MM.1S (cell line): ENCODE data around the gene ZRANB1.

Source experiments
- DNase-seq: peaks from one replicate; pipeline ENCODE4 v3.0.0-alpha.2; 2015
- H2AFZ ChIP-seq: fragments of 300-600 bp; sonication (generic); 2 replicates; pipeline ENCODE4 v1.6.0; 2016; ENCODE audit warnings: antibody characterized with exemption, low read length
- H3F3A ChIP-seq: fragments of 300-600 bp; sonication (generic); 2 replicates; pipeline ENCODE4 v1.6.1; 2016; ENCODE audit warnings: mild to moderate bottlenecking, antibody characterized with exemption, low read length, moderate library complexity, mixed read lengths; ENCODE audit not compliant: insufficient read depth
- H3K27ac ChIP-seq: fragments of 300-600 bp; sonication (generic); 2 replicates; pipeline ENCODE4 v1.5.1; 2016; ENCODE audit warnings: mild to moderate bottlenecking, low read length
- H3K27me3 ChIP-seq: fragments of 300-600 bp; sonication (generic); replicated peaks from 2 replicates; pipeline ENCODE4 v1.6.0; 2016; ENCODE audit warnings: low read length; ENCODE audit not compliant: insufficient read depth
- H3K36me3 ChIP-seq: fragments of 300-600 bp; sonication (generic); replicated peaks from 2 replicates; pipeline ENCODE4 v1.6.1; 2016; ENCODE audit warnings: mild to moderate bottlenecking, low read length, mixed read lengths; ENCODE audit not compliant: insufficient read depth
- H3K4me1 ChIP-seq: fragments of 300-600 bp; sonication (generic); 2 replicates; pipeline ENCODE4 v1.6.1; 2016; ENCODE audit warnings: low read length, mixed read lengths
- H3K4me2 ChIP-seq: fragments of 300-600 bp; sonication (generic); 2 replicates; pipeline ENCODE4 v1.6.0; 2016; ENCODE audit warnings: low read depth, low read length
- H3K4me3 ChIP-seq: fragments of 300-600 bp; sonication (generic); 2 replicates; pipeline ENCODE4 v1.5.1; 2016; ENCODE audit warnings: low read length, mixed read lengths
- H3K79me2 ChIP-seq: fragments of 300-600 bp; sonication (generic); 2 replicates; pipeline ENCODE4 v1.6.1; 2016; ENCODE audit warnings: mixed run types, low read length, mixed read lengths
- H3K9ac ChIP-seq: fragments of 300-600 bp; sonication (generic); 2 replicates; pipeline ENCODE4 v1.6.1; 2016; ENCODE audit warnings: low read length, mixed read lengths
- H3K9me2 ChIP-seq: fragments of 300-600 bp; sonication (generic); replicated peaks from 2 replicates; pipeline ENCODE4 v1.6.1; 2016; ENCODE audit warnings: mild to moderate bottlenecking, low read length, mixed read lengths; ENCODE audit not compliant: insufficient read depth
- H3K9me3 ChIP-seq: fragments of 300-600 bp; sonication (generic); replicated peaks from 2 replicates; pipeline ENCODE4 v1.6.1; 2016; ENCODE audit warnings: mild to moderate bottlenecking, low read length, mixed read lengths; ENCODE audit not compliant: insufficient read depth
- H4K20me1 ChIP-seq: fragments of 300-600 bp; sonication (generic); 2 replicates; pipeline ENCODE4 v1.6.1; 2016; ENCODE audit warnings: mild to moderate bottlenecking, low read length, moderate library complexity, mixed read lengths; ENCODE audit not compliant: insufficient read depth
- EZH2 ChIP-seq: fragments of 300-600 bp; sonication (generic); optimal IDR thresholded peaks from 2 replicates; pipeline ENCODE3; 2017; ENCODE audit warnings: low read depth, mild to moderate bottlenecking, antibody characterized with exemption, low read length, mixed read lengths
- EZH2phosphoT487 ChIP-seq: fragments of 300-600 bp; sonication (generic); IDR thresholded peaks from 2 replicates; pipeline ENCODE4 v1.6.1; 2018; ENCODE audit warnings: antibody characterized with exemption, low read length
- TF ChIP-seq, protein P1 (sequence below): fragments of 300-600 bp; sonication (generic); IDR thresholded peaks from 2 replicates; pipeline ENCODE4 v1.5.1; 2016; ENCODE audit warnings: antibody characterized with exemption, low read length, mixed read lengths

The ZRANB1 gene

DNA sequence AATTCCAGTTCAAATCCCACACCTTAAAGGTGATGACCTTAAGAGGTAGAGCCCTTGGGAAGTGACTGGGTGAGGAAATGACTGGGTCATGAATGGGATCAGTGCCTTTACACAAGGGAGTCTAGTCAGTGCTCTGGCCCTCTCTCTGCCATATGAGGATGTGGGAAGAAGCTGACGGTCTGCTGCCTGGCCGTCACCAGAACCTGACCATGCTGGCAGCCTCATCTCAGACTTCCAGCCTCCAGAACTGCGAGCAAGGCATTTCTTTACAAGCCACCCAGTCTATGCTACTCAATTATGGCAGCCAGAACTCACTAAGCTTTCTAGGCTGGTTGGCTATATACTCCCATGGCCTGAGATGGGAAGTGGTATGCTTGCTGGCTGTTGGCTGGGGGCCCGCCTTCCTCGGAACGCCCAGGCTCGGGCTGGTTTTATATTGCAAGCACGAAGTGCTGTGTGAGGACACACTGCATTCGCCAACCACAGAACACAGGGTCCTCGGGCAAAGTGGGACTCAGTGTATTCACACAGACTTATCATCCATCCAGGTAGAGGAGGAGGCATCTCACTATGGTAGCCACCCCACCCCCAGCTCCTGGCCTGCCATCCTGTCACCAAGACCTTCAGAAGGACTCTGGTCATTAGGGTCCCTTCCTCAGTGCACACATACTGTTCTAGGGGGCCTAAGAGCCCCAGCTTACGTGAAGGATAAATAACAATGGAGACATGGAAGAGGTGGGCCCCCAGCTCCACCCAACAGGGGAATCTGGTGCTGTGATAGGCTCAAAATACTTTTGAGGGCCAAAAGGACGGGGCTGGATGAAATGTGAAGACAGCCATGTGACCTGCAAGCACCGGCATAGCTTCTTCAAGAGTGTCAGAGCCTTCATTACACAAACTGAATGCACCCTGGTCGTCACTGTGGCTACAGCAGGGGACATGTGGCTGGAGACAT is 49.0 kb downstream of the ZRANB1 start:
- Histone ChIP-seq H3K27ac (no peak overlapping the region), H3K9me2 (no peaks in the 10 kb centered on the region), H3K79me2 (no peaks in the 10 kb centered on the region), H3K4me1 (peaks cover 15% of the 10 kb centered on the region), H2AFZ (no peak overlapping the region), H4K20me1 (no peaks in the 10 kb centered on the region), H3K4me3 (no peak overlapping the region), H3K9me3 (no peaks in the 10 kb centered on the region), H3K9ac (no peak overlapping the region), H3K36me3 (no peaks in the 10 kb centered on the region), H3F3A (peaks cover 16% of the 10 kb centered on the region; the same call in 1 of the 2 replicates), H3K27me3 (no peaks in the 10 kb centered on the region), H3K4me2 (no peak overlapping the region)
- TF ChIP-seq EZH2 (no peak), EZH2phosphoT487 (no peak)
- TF ChIP-seq, protein P1, sequence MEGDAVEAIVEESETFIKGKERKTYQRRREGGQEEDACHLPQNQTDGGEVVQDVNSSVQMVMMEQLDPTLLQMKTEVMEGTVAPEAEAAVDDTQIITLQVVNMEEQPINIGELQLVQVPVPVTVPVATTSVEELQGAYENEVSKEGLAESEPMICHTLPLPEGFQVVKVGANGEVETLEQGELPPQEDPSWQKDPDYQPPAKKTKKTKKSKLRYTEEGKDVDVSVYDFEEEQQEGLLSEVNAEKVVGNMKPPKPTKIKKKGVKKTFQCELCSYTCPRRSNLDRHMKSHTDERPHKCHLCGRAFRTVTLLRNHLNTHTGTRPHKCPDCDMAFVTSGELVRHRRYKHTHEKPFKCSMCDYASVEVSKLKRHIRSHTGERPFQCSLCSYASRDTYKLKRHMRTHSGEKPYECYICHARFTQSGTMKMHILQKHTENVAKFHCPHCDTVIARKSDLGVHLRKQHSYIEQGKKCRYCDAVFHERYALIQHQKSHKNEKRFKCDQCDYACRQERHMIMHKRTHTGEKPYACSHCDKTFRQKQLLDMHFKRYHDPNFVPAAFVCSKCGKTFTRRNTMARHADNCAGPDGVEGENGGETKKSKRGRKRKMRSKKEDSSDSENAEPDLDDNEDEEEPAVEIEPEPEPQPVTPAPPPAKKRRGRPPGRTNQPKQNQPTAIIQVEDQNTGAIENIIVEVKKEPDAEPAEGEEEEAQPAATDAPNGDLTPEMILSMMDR, result no peak
- DNase-seq, result no peak

DNA sequence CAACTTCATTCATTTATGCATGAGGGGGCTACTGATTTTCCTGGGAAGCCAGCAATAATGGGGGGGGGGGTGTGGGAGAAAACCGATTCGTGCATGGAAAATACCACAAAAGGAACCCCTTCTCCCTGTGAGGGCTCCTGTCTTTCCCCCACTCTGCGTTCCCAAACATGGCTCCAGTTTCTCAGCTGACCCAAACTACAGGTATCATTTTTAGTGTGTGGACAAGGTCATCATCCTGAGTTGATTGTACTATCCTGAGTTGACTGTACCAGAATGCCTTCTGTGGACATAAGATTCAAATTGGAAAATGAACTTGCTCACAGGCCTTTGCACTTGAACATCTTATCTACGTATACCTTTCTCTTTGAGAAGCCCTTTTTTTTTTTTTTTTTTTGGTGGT is 49.9 kb downstream of the ZRANB1 start:
- Histone ChIP-seq H3K4me2 (no peak overlapping the region), H4K20me1 (no peaks in the 10 kb centered on the region), H3K79me2 (no peaks in the 10 kb centered on the region), H3K27me3 (no peaks in the 10 kb centered on the region), H2AFZ (no peak overlapping the region), H3K36me3 (no peaks in the 10 kb centered on the region), H3K4me1 (peaks cover 15% of the 10 kb centered on the region), H3K4me3 (no peak overlapping the region), H3K9ac (no peak overlapping the region), H3K9me3 (no peaks in the 10 kb centered on the region), H3K9me2 (no peaks in the 10 kb centered on the region), H3F3A (peaks cover 16% of the 10 kb centered on the region; the same call in 1 of the 2 replicates), H3K27ac (no peak overlapping the region)
- TF ChIP-seq, protein P1, result no peak
- no peak for TF ChIP-seq EZH2
- TF ChIP-seq EZH2phosphoT487, result no peak
- DNase-seq, result no peak

DNA sequence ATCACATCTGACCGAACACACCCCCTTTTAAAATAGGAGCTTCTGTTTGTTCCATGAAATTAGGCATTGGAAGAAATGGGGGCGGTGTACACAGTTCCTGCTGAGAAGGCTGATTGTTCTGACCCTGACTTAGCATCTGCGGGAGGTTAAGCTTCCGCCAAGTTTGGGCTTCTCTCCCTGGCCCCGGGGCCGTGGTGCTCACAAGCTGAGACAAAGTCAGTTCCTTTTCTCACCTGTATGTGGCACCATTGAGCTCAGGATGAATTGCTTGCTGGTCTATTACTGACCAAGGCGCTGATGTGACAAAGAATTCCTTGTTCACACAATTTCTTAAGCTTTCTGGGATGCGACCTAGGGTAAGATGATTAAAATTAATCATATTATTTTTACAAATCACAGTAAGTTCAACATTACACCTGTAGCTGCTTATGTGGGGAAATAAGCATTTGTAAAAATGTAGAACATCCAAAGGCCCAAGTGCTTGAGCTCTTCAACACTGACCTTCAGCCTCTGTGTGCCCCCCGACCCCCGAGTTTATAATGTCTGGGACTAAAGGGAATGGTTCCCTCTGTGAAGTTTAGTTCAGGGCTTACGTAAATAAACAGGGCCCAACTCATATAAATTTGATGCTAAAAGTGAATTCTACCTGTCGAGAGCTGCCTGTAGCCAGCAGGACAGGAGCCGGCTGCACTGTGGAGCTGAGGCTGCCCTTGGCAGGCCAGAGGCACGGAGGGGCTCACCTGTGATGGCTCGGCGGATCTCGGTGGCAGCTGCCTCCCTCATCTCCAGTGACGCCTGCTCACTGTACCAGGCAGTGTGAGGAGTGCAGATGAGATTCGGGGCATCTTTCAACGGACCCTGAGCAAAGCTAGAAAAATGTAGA is 50.8 kb downstream of the ZRANB1 start:
- no peak overlapping the region for H3K27ac ChIP-seq
- peaks cover 11% of the 10 kb centered on the region for H3K4me1 ChIP-seq
- no peaks in the 10 kb centered on the region for H3K9me2 ChIP-seq
- H3K9me3 ChIP-seq, result no peaks in the 10 kb centered on the region
- no peak overlapping the region for H3K9ac ChIP-seq
- no peaks in the 10 kb centered on the region for H4K20me1 ChIP-seq
- H2AFZ ChIP-seq, result no peak overlapping the region
- H3K36me3 ChIP-seq, result no peaks in the 10 kb centered on the region
- no peak overlapping the region for H3K4me2 ChIP-seq
- DNase-seq, result peak; percentile 36
- no peaks in the 10 kb centered on the region for H3K79me2 ChIP-seq
- peaks cover 3% of the 10 kb centered on the region for H3K27me3 ChIP-seq
- peaks cover 13% of the 10 kb centered on the region; the same call in 1 of the 2 replicates for H3F3A ChIP-seq
- TF ChIP-seq EZH2, result no peak
- TF ChIP-seq, protein P1, result peak; percentile 50
- TF ChIP-seq EZH2phosphoT487, result no peak
- H3K4me3 ChIP-seq, result no peak overlapping the region
